Measurements from ENCODE around the gene CDH13. TPM values are rescaled to one million over a fixed set of nuclear protein-coding genes. Genes with fewer than 3 reads are reported as not detected.

Gene CDH13
- total RNA-seq, 1 donor from 2014 or later, result 20.9 TPM

- no peaks in the 10 kb centered on the region for H3K9me3 ChIP-seq (ENCODE audit: control insufficient read depth in 3 of 3, low read length in 3 of 3)
- H3K36me3 ChIP-seq (ENCODE audit: control insufficient read depth in 3 of 3, insufficient read depth in 3 of 3, low read length in 3 of 3), result no peaks in the 10 kb centered on the region
- H3K27me3 ChIP-seq (ENCODE audit: control insufficient read depth in 3 of 3, insufficient read depth in 3 of 3, low read length in 3 of 3), result no peaks in the 10 kb centered on the region
- peaks cover 0 to 10% (median 0%) of the 10 kb centered on the region in 3 donors for H3K4me1 ChIP-seq (ENCODE audit: control insufficient read depth in 3 of 3, insufficient read depth in 3 of 3, low read length in 3 of 3)
- no peak overlapping the region for H3K27ac ChIP-seq (ENCODE audit: low read depth, low read length)
- no peak overlapping the region for H3K9ac ChIP-seq (ENCODE audit: low read depth in 1 of 3, low read length in 3 of 3)
- no peak overlapping the region for H3K4me3 ChIP-seq (ENCODE audit: low read length in 3 of 3)
These were observed 228.7 kb downstream of the CDH13 start for GRCh38 chr16:82855471-82855870.

DNA sequence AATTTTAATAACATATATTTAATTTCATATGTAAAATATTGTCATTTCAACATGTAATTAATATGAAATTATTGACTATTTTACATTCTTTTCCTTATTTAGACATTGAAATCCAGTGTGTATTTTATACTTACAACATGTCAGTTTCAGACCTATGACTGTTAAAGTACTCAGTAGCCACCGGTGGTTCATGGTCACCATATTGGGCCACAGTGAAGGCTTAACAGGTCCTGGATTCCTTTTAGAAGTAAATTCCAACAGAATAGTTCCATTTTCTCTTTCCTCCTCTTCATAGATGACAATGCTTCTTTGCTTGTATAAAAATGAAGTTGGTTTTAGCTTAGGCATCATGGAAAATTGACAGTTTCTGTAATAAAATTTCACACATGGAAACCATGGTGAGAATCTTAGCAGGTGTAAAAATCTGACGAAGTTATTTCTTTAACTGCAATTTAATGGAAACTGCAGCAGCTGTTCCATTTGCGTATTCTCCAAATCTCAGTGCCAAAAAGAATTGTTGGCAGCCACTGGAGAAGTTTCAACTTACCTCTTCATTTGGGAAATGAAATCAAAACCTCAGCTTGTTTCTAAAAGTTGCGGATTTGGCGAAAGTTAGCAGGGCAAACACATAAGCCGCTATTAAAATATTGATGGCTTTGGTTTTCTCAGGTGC lies 231.1 kb downstream of the CDH13 start:
- H3K27ac ChIP-seq (ENCODE audit: low read depth, low read length), result no peak overlapping the region
- peaks cover 0 to 7% (median 0%) of the 10 kb centered on the region in 3 donors for H3K4me1 ChIP-seq (ENCODE audit: control insufficient read depth in 3 of 3, insufficient read depth in 3 of 3, low read length in 3 of 3)
- H3K36me3 ChIP-seq (ENCODE audit: control insufficient read depth in 3 of 3, insufficient read depth in 3 of 3, low read length in 3 of 3), result no peaks in the 10 kb centered on the region
- H3K9me3 ChIP-seq (ENCODE audit: control insufficient read depth in 3 of 3, low read length in 3 of 3), result no peaks in the 10 kb centered on the region
- no peaks in the 10 kb centered on the region for H3K27me3 ChIP-seq (ENCODE audit: control insufficient read depth in 3 of 3, insufficient read depth in 3 of 3, low read length in 3 of 3)
- H3K4me3 ChIP-seq (ENCODE audit: low read length in 3 of 3), result no peak overlapping the region
- peak overlapping the region in 1 of 3 donors; percentile 28 for H3K9ac ChIP-seq (ENCODE audit: low read depth in 1 of 3, low read length in 3 of 3)

GRCh38 chr16:82859662-82860061 lies 232.9 kb downstream of the CDH13 start:
- no peaks in the 10 kb centered on the region for H3K27me3 ChIP-seq (ENCODE audit: control insufficient read depth in 3 of 3, insufficient read depth in 3 of 3, low read length in 3 of 3)
- no peaks in the 10 kb centered on the region for H3K9me3 ChIP-seq (ENCODE audit: control insufficient read depth in 3 of 3, low read length in 3 of 3)
- H3K4me3 ChIP-seq (ENCODE audit: low read length in 3 of 3), result no peak overlapping the region
- peaks cover 0 to 7% (median 0%) of the 10 kb centered on the region in 3 donors for H3K4me1 ChIP-seq (ENCODE audit: control insufficient read depth in 3 of 3, insufficient read depth in 3 of 3, low read length in 3 of 3)
- H3K36me3 ChIP-seq (ENCODE audit: control insufficient read depth in 3 of 3, insufficient read depth in 3 of 3, low read length in 3 of 3), result no peaks in the 10 kb centered on the region
- H3K27ac ChIP-seq (ENCODE audit: low read depth, low read length), result no peak overlapping the region
- H3K9ac ChIP-seq (ENCODE audit: low read depth in 1 of 3, low read length in 3 of 3), result no peak overlapping the region

DNA sequence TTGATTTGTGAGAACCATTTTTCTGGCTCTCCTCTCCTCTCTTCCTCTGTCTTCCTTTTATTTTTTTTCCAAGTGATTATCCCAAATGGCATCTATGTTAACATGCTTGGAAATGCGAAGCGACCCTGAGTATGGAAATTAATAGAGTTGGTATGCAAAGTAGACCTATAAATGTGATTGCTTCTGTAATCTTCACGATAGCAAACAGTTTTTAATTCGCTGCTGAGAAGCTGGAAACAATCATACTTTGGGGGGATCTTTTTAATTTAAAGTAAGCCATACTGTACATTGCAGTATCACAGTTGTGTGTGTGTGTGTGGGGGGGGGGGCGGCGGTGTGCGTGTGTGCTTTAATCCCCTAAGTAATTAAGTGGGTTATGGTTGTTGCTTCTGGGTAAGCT lies 233.3 kb downstream of the CDH13 start:
- H3K9ac ChIP-seq (ENCODE audit: low read depth in 1 of 3, low read length in 3 of 3), result no peak overlapping the region
- H3K27me3 ChIP-seq (ENCODE audit: control insufficient read depth in 3 of 3, insufficient read depth in 3 of 3, low read length in 3 of 3), result no peaks in the 10 kb centered on the region
- no peaks in the 10 kb centered on the region for H3K9me3 ChIP-seq (ENCODE audit: control insufficient read depth in 3 of 3, low read length in 3 of 3)
- no peak overlapping the region for H3K27ac ChIP-seq (ENCODE audit: low read depth, low read length)
- peaks cover 0 to 7% (median 0%) of the 10 kb centered on the region in 3 donors for H3K4me1 ChIP-seq (ENCODE audit: control insufficient read depth in 3 of 3, insufficient read depth in 3 of 3, low read length in 3 of 3)
- H3K4me3 ChIP-seq (ENCODE audit: low read length in 3 of 3), result no peak overlapping the region
- no peaks in the 10 kb centered on the region for H3K36me3 ChIP-seq (ENCODE audit: control insufficient read depth in 3 of 3, insufficient read depth in 3 of 3, low read length in 3 of 3)

DNA sequence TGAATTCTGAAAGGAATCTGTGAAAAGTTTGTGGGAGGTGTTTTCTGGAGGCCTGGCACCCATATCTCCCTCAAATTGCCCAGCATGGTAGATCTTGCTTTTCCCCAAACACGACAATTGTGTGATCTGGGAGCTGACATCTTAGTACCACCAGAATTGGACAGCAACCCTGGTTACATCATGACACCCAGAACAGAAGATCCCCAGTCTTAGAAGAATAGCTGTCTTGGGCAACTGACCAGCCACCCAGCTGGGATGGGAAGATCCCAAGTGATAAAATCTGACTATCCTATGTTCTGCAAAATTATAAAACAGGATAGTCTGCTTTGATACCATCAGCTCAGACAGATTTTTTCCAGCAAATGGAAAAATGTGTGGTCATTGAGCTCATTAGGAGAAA lies 235.3 kb downstream of the CDH13 start:
- no peak overlapping the region for H3K27ac ChIP-seq (ENCODE audit: low read depth, low read length)
- H3K4me3 ChIP-seq (ENCODE audit: low read length in 3 of 3), result no peak overlapping the region
- peaks cover 0 to 2% (median 0%) of the 10 kb centered on the region in 3 donors for H3K36me3 ChIP-seq (ENCODE audit: control insufficient read depth in 3 of 3, insufficient read depth in 3 of 3, low read length in 3 of 3)
- peaks cover 0 to 7% (median 0%) of the 10 kb centered on the region in 3 donors for H3K4me1 ChIP-seq (ENCODE audit: control insufficient read depth in 3 of 3, insufficient read depth in 3 of 3, low read length in 3 of 3)
- no peaks in the 10 kb centered on the region for H3K9me3 ChIP-seq (ENCODE audit: control insufficient read depth in 3 of 3, low read length in 3 of 3)
- H3K27me3 ChIP-seq (ENCODE audit: control insufficient read depth in 3 of 3, insufficient read depth in 3 of 3, low read length in 3 of 3), result no peaks in the 10 kb centered on the region
- H3K9ac ChIP-seq (ENCODE audit: low read depth in 1 of 3, low read length in 3 of 3), result no peak overlapping the region

DNA sequence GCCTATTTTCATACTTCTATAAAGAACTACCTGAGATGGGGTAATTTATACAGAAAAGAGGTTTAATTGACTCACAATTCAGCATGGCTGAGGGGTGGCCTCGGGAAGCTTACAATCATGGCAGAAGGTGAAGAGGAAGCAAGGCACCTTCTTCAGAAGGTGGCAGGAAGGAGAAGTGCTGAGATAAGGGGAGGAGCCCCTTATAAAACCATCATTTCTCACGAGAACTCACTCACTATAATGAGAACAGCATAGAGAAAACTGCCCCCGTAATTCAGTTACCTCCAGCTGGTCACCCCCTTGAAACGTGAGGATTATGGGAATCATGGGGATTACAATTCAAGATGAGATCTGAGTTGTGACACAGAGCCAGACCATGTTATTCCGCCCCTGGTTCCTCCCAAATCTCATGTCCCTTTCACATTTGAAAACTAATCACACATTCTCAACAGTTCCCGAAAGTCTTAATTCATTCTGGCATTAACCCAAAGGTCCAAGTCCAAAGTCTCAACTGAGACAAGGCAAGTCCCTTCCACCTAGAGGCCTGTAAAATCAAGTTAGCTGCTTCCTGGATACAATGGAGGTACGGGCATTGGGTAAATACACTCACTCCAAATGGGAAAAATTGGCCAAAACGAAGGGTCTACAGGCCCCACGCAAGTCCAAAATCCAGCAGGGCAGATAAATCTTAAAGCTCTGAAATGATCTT lies 237.7 kb downstream of the CDH13 start:
- Histone ChIP-seq H3K27ac (ENCODE audit: low read depth, low read length) (no peak overlapping the region), H3K36me3 (ENCODE audit: control insufficient read depth in 3 of 3, insufficient read depth in 3 of 3, low read length in 3 of 3) (peaks cover 0 to 2% (median 0%) of the 10 kb centered on the region in 3 donors), H3K4me1 (ENCODE audit: control insufficient read depth in 3 of 3, insufficient read depth in 3 of 3, low read length in 3 of 3) (no peaks in the 10 kb centered on the region), H3K9me3 (ENCODE audit: control insufficient read depth in 3 of 3, low read length in 3 of 3) (no peaks in the 10 kb centered on the region), H3K9ac (ENCODE audit: low read depth in 1 of 3, low read length in 3 of 3) (no peak overlapping the region), H3K27me3 (ENCODE audit: control insufficient read depth in 3 of 3, insufficient read depth in 3 of 3, low read length in 3 of 3) (no peaks in the 10 kb centered on the region), H3K4me3 (ENCODE audit: low read length in 3 of 3) (no peak overlapping the region)

DNA sequence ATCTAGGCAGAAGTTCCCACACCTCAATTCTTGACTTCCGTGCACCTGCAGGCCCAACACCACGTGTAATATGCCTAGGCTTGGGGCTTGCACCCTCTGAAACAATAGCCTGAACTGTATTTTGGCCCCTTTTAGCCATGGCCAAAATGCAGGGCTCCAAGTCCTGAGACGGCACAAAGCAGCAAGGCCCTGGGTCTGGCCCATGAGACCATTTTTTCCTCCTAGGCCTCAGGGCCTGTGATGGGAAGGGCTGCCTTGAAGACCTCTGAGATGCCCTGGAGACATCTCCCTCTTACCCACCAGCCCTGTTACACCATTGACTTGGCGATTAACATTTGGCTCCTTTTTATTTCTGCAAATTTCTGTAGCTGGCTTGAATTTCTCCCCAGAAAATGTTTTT lies 238.6 kb downstream of the CDH13 start:
- Histone ChIP-seq H3K27ac (ENCODE audit: low read depth, low read length) (no peak overlapping the region), H3K4me1 (ENCODE audit: control insufficient read depth in 3 of 3, insufficient read depth in 3 of 3, low read length in 3 of 3) (no peaks in the 10 kb centered on the region), H3K36me3 (ENCODE audit: control insufficient read depth in 3 of 3, insufficient read depth in 3 of 3, low read length in 3 of 3) (peaks cover 0 to 2% (median 0%) of the 10 kb centered on the region in 3 donors), H3K4me3 (ENCODE audit: low read length in 3 of 3) (no peak overlapping the region), H3K9me3 (ENCODE audit: control insufficient read depth in 3 of 3, low read length in 3 of 3) (no peaks in the 10 kb centered on the region), H3K9ac (ENCODE audit: low read depth in 1 of 3, low read length in 3 of 3) (no peak overlapping the region), H3K27me3 (ENCODE audit: control insufficient read depth in 3 of 3, insufficient read depth in 3 of 3, low read length in 3 of 3) (no peaks in the 10 kb centered on the region)

DNA sequence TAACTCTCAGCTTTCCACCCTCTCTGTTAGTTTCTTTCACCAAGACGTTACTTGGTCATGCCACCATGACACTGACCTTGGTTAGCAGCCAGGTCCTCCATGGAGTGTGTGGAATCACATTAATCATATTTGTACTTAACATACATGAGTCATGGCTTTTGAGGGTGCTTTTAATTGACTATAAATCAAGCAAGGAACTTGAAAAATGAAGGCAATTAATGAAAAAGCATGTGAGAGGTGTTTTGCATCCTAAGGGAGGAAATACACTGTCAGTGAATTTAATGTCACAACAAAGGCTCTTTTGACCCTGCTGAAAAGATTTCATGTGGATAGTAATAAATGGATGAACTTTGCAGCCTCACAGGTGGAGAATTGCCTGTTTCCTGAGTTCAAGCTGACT lies 240.7 kb downstream of the CDH13 start:
- Histone ChIP-seq H3K9ac (ENCODE audit: low read depth in 1 of 3, low read length in 3 of 3) (no peak overlapping the region), H3K36me3 (ENCODE audit: control insufficient read depth in 3 of 3, insufficient read depth in 3 of 3, low read length in 3 of 3) (peaks cover 0 to 2% (median 0%) of the 10 kb centered on the region in 3 donors), H3K9me3 (ENCODE audit: control insufficient read depth in 3 of 3, low read length in 3 of 3) (no peaks in the 10 kb centered on the region), H3K4me3 (ENCODE audit: low read length in 3 of 3) (no peak overlapping the region), H3K27ac (ENCODE audit: low read depth, low read length) (no peak overlapping the region), H3K4me1 (ENCODE audit: control insufficient read depth in 3 of 3, insufficient read depth in 3 of 3, low read length in 3 of 3) (no peaks in the 10 kb centered on the region), H3K27me3 (ENCODE audit: control insufficient read depth in 3 of 3, insufficient read depth in 3 of 3, low read length in 3 of 3) (no peaks in the 10 kb centered on the region)

DNA sequence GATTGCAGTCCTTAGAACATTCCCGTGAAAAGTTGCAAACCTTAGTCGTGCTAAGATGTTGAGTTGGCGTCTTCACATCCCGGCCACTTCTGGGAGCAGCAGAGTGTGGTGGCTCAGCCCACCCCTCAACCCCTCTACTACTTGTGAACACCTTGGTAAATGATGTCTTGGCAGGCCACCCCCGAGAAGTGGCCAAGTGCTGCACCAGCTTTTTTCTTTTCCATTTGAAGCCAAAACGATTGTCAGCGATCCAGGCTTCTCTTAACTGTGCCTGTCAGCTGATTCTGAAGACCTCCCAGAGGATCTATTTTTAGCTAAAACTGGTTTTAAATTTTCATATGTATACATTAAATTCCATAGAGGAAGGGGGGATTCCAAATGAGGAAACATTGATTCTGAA lies 247.5 kb downstream of the CDH13 start:
- Histone ChIP-seq H3K27me3 (ENCODE audit: control insufficient read depth in 3 of 3, insufficient read depth in 3 of 3, low read length in 3 of 3) (no peaks in the 10 kb centered on the region), H3K9ac (ENCODE audit: low read depth in 1 of 3, low read length in 3 of 3) (no peak overlapping the region), H3K36me3 (ENCODE audit: control insufficient read depth in 3 of 3, insufficient read depth in 3 of 3, low read length in 3 of 3) (no peaks in the 10 kb centered on the region), H3K9me3 (ENCODE audit: control insufficient read depth in 3 of 3, low read length in 3 of 3) (no peaks in the 10 kb centered on the region), H3K27ac (ENCODE audit: low read depth, low read length) (no peak overlapping the region), H3K4me1 (ENCODE audit: control insufficient read depth in 3 of 3, insufficient read depth in 3 of 3, low read length in 3 of 3) (peaks cover 9 to 11% (median 10%) of the 10 kb centered on the region in 3 donors), H3K4me3 (ENCODE audit: low read length in 3 of 3) (no peak overlapping the region)

GRCh38 chr16:82874672-82875071 lies 247.9 kb downstream of the CDH13 start:
- H3K27me3 ChIP-seq (ENCODE audit: control insufficient read depth in 3 of 3, insufficient read depth in 3 of 3, low read length in 3 of 3), result no peaks in the 10 kb centered on the region

More at GRCh38 chr16:82874672-82875071, 247.9 kb downstream of the CDH13 start:
- H3K9ac ChIP-seq (ENCODE audit: low read depth in 1 of 3, low read length in 3 of 3), result no peak overlapping the region
- no peak overlapping the region for H3K27ac ChIP-seq (ENCODE audit: low read depth, low read length)
- H3K4me3 ChIP-seq (ENCODE audit: low read length in 3 of 3), result no peak overlapping the region
- peaks cover 9 to 11% (median 10%) of the 10 kb centered on the region in 3 donors for H3K4me1 ChIP-seq (ENCODE audit: control insufficient read depth in 3 of 3, insufficient read depth in 3 of 3, low read length in 3 of 3)
- H3K9me3 ChIP-seq (ENCODE audit: control insufficient read depth in 3 of 3, low read length in 3 of 3), result no peaks in the 10 kb centered on the region
- H3K36me3 ChIP-seq (ENCODE audit: control insufficient read depth in 3 of 3, insufficient read depth in 3 of 3, low read length in 3 of 3), result no peaks in the 10 kb centered on the region

Measured in skeletal muscle tissue (tissue), 4 donors.